K562 (cell line): Measurements from ENCODE around the gene RFWD3. TPM values are rescaled to one million over a fixed set of nuclear protein-coding genes. Genes with fewer than 3 reads are reported as not detected.

ENCODE experiments used
- ASH1L ChIP-seq: fragments of 450-650 bp; IDR thresholded peaks from 2 replicates; pipeline ENCODE4 v1.6.1; 2018; ENCODE audit warnings: borderline replicate concordance, mild to moderate bottlenecking, low read depth; ENCODE audit not compliant: partially characterized antibody
- KLF16 ChIP-seq: IDR thresholded peaks from 2 replicates; pipeline ENCODE4 v1.6.1; 2016; ENCODE audit warnings: antibody characterized with exemption
- NFIX ChIP-seq: fragments of 250-450 bp; sonication (Bioruptor Pico); IDR thresholded peaks from 2 replicates; pipeline ENCODE4 v1.4.0; 2020; ENCODE audit warnings: low read depth, mild to moderate bottlenecking, moderate library complexity
- NR1H2 ChIP-seq: sonication (generic); formaldehyde crosslinking; IDR thresholded peaks from 2 replicates; pipeline ENCODE4 v1.4.0; 2020; ENCODE audit warnings: mild to moderate bottlenecking, missing genetic modification reagents
- PHB2 ChIP-seq: fragments of 450-650 bp; IDR thresholded peaks from 2 replicates; pipeline ENCODE4 v1.6.1; 2017; ENCODE audit warnings: low read depth
- RBM22 ChIP-seq: fragments of 200-400 bp; formaldehyde crosslinking; IDR thresholded peaks from 2 replicates; pipeline ENCODE4 v1.6.1; 2018; ENCODE audit warnings: low read length, low read depth; ENCODE audit not compliant: poor library complexity, severe bottlenecking
- RBM25 ChIP-seq: fragments of 200-400 bp; formaldehyde crosslinking; IDR thresholded peaks from 2 replicates; pipeline ENCODE4 v1.6.1; 2018; ENCODE audit warnings: low read length, low read depth, moderate library complexity; ENCODE audit not compliant: severe bottlenecking
- SMARCE1 ChIP-seq: fragments of 450-650 bp; IDR thresholded peaks from 2 replicates; pipeline ENCODE4 v1.7.1; 2016; ENCODE audit warnings: mild to moderate bottlenecking
- TAF7 ChIP-seq: fragments of 450-650 bp; IDR thresholded peaks from 2 replicates; pipeline ENCODE4 v1.6.1; 2016; ENCODE audit warnings: missing genetic modification characterization, missing compliant biosample characterization
- ZNF384 ChIP-seq: IDR thresholded peaks from 2 replicates; pipeline ENCODE4 v1.6.1; 2012; ENCODE audit warnings: low read depth, low read length, improper control_type of control experiment
- ZNF707 ChIP-seq: fragments of 250-450 bp; sonication (Bioruptor Pico); conservative IDR thresholded peaks from 2 replicates; pipeline ENCODE4 v1.8.0; 2022; ENCODE audit warnings: inconsistent platforms, mild to moderate bottlenecking, moderate library complexity
- ZNF785 ChIP-seq: fragments of 250-450 bp; sonication (Bioruptor Pico); IDR thresholded peaks from 2 replicates; pipeline ENCODE4 v1.4.0; 2020; ENCODE audit warnings: mild to moderate bottlenecking
- polyA plus RNA-seq, 8 experiments: library from polyadenylated mRNA; depleted of rRNA in 4 of 8; stranded (reverse) in 5 of 8; unstranded in 3 of 8; fragments of >200 nt; fragmentation: Nextera tagmentation in 2 of 8; fragmentation: Illumina TruSeq in 1 of 8; extraction: Ambion mirVana in 2 of 8; extraction: Trizol in 1 of 8; gene quantifications; 2 replicates each; pipeline versions ENCODE4 v1.2.1 to v1.2.3, GENCODE V29; 2011 to 2014; ENCODE audit warnings: inconsistent platforms in 1 of 8, missing spikeins in 1 of 8
- total RNA-seq, 7 experiments: library from RNA; depleted of rRNA in 6 of 7; stranded (reverse); fragments of >200 nt in 6 of 7; fragmentation: Illumina TruSeq in 2 of 7; extraction: Trizol in 2 of 7; gene quantifications; 2 replicates each; pipeline versions ENCODE4 v1.2.1 to v1.2.3, GENCODE V29; 2011 to 2021; ENCODE audit warnings: low replicate concordance in 1 of 7
- TF ChIP-seq, protein P1 (sequence below): IDR thresholded peaks from 2 replicates; pipeline ENCODE4 v1.6.1; 2011; ENCODE audit not compliant: insufficient read length; ENCODE audit errors: extremely low read depth
- TF ChIP-seq, protein P2 (sequence below): sonication (generic); formaldehyde crosslinking; IDR thresholded peaks from 2 replicates; pipeline ENCODE4 v1.8.1; 2023; ENCODE audit warnings: mild to moderate bottlenecking, missing genetic modification reagents
- TF ChIP-seq, protein P3 (sequence below): fragments of 450-650 bp; conservative IDR thresholded peaks from 2 replicates; pipeline ENCODE4 v1.6.1; 2016; ENCODE audit warnings: missing genetic modification characterization, low read depth, mild to moderate bottlenecking, control low read depth, missing compliant biosample characterization
- TF ChIP-seq, protein P4 (sequence below): fragments of 450-650 bp; IDR thresholded peaks from 2 replicates; pipeline ENCODE4 v1.6.1; 2016; ENCODE audit warnings: missing biosample characterization, missing genetic modification characterization
- TF ChIP-seq, protein P5 (sequence below): sonication (generic); formaldehyde crosslinking; IDR thresholded peaks from 2 replicates; pipeline ENCODE4 v1.8.0; 2023; ENCODE audit warnings: mild to moderate bottlenecking, missing genetic modification reagents

Gene RFWD3
- total and polyA plus RNA-seq, 9 of the 15 experiments (the other 6 are each of a cell fraction or from before 2014, with no cell fraction given) = 20.8 to 121 (median 79.0) TPM

DNA sequence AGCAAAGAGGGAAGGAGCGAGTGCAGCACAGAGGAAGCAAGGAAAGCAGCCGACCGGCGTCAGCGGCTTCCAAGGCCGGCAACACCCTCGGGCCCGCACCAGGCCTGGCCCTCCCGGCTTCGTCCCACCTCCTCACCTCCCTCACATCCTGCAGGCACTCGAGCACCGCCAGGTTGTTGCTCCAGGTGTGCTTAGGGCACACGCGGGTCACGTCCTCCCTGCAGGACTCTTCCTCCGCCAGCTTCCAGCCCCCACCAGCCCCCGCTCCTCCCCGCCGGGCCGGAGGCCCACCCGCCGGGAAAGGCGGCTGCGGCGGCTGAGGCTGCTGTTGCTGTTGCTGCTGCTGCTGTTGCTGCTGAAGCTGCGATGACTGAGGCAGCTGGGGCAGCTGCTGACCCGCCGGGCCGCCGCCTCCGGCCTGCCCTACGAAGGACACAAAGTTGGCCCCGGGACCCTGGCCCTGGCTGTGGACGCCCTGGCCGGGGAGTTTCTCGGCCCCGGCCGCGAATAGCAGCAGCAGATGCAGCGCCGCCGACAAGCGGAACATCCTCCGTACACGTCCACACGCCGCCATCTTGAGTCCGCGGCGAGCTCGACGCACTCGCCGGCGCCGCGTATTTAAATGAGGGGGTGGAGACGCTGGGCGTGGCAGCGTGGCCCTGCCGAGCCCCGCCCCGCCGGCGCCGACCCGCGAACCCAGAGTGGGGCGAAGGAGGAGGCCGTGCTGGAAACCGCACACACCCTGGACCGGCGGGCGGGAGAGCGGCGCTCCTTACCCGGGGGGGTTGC, 60.0 kb downstream of the RFWD3 start, which contains the start of gene GLG1 (continued):
- TF ChIP-seq, protein P1, sequence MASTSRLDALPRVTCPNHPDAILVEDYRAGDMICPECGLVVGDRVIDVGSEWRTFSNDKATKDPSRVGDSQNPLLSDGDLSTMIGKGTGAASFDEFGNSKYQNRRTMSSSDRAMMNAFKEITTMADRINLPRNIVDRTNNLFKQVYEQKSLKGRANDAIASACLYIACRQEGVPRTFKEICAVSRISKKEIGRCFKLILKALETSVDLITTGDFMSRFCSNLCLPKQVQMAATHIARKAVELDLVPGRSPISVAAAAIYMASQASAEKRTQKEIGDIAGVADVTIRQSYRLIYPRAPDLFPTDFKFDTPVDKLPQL = no peak
- no peak for TF ChIP-seq PHB2
- TF ChIP-seq, protein P2, sequence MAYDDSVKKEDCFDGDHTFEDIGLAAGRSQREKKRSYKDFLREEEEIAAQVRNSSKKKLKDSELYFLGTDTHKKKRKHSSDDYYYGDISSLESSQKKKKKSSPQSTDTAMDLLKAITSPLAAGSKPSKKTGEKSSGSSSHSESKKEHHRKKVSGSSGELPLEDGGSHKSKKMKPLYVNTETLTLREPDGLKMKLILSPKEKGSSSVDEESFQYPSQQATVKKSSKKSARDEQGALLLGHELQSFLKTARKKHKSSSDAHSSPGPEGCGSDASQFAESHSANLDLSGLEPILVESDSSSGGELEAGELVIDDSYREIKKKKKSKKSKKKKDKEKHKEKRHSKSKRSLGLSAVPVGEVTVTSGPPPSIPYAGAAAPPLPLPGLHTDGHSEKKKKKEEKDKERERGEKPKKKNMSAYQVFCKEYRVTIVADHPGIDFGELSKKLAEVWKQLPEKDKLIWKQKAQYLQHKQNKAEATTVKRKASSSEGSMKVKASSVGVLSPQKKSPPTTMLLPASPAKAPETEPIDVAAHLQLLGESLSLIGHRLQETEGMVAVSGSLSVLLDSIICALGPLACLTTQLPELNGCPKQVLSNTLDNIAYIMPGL (CRISPR knock-in tag) = 0 out of 2 replicates have a peak, but pooled peaks have one; percentile 30
- TF ChIP-seq RBM25 = no peak
- no peak for TF ChIP-seq ASH1L
- peak; percentile 91 for TF ChIP-seq TAF7 (tag)
- no peak for TF ChIP-seq ZNF384
- TF ChIP-seq, protein P3, sequence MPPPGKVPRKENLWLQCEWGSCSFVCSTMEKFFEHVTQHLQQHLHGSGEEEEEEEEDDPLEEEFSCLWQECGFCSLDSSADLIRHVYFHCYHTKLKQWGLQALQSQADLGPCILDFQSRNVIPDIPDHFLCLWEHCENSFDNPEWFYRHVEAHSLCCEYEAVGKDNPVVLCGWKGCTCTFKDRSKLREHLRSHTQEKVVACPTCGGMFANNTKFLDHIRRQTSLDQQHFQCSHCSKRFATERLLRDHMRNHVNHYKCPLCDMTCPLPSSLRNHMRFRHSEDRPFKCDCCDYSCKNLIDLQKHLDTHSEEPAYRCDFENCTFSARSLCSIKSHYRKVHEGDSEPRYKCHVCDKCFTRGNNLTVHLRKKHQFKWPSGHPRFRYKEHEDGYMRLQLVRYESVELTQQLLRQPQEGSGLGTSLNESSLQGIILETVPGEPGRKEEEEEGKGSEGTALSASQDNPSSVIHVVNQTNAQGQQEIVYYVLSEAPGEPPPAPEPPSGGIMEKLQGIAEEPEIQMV (tag) = no peak
- no peak for TF ChIP-seq ZNF707
- TF ChIP-seq RBM22 = peak; percentile 23
- no peak for TF ChIP-seq SMARCE1
- TF ChIP-seq ZNF785 (CRISPR knock-in tag) = no peak
- TF ChIP-seq, protein P4, sequence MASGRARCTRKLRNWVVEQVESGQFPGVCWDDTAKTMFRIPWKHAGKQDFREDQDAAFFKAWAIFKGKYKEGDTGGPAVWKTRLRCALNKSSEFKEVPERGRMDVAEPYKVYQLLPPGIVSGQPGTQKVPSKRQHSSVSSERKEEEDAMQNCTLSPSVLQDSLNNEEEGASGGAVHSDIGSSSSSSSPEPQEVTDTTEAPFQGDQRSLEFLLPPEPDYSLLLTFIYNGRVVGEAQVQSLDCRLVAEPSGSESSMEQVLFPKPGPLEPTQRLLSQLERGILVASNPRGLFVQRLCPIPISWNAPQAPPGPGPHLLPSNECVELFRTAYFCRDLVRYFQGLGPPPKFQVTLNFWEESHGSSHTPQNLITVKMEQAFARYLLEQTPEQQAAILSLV (tag) = no peak
- TF ChIP-seq KLF16 = no peak
- TF ChIP-seq, protein P5, sequence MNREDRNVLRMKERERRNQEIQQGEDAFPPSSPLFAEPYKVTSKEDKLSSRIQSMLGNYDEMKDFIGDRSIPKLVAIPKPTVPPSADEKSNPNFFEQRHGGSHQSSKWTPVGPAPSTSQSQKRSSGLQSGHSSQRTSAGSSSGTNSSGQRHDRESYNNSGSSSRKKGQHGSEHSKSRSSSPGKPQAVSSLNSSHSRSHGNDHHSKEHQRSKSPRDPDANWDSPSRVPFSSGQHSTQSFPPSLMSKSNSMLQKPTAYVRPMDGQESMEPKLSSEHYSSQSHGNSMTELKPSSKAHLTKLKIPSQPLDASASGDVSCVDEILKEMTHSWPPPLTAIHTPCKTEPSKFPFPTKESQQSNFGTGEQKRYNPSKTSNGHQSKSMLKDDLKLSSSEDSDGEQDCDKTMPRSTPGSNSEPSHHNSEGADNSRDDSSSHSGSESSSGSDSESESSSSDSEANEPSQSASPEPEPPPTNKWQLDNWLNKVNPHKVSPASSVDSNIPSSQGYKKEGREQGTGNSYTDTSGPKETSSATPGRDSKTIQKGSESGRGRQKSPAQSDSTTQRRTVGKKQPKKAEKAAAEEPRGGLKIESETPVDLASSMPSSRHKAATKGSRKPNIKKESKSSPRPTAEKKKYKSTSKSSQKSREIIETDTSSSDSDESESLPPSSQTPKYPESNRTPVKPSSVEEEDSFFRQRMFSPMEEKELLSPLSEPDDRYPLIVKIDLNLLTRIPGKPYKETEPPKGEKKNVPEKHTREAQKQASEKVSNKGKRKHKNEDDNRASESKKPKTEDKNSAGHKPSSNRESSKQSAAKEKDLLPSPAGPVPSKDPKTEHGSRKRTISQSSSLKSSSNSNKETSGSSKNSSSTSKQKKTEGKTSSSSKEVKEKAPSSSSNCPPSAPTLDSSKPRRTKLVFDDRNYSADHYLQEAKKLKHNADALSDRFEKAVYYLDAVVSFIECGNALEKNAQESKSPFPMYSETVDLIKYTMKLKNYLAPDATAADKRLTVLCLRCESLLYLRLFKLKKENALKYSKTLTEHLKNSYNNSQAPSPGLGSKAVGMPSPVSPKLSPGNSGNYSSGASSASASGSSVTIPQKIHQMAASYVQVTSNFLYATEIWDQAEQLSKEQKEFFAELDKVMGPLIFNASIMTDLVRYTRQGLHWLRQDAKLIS (CRISPR knock-in tag) = peak; percentile 93; the same call in 1 of the 2 replicates
- TF ChIP-seq NR1H2 (CRISPR knock-in tag) = no peak
- TF ChIP-seq NFIX (CRISPR knock-in tag) = no peak
